Breast epithelium (tissue), 3 donors: ENCODE results near the gene ZCCHC14.

Experiments
- POLR2A ChIP-seq: fragments of 450-650 bp; IDR thresholded peaks from one replicate; pipeline ENCODE4 v1.6.1; 2016; ENCODE audit warnings: antibody characterized with exemption, mild to moderate bottlenecking, moderate library complexity
- TF ChIP-seq, protein P1 (sequence below), 3 donors: fragments of 450-650 bp; IDR thresholded peaks; one replicate each; pipeline ENCODE4 v1.5.1; 2016 to 2017; ENCODE audit warnings: antibody characterized with exemption in 3 of 3, mild to moderate bottlenecking in 3 of 3, moderate library complexity in 3 of 3

- TF ChIP-seq, protein P1, sequence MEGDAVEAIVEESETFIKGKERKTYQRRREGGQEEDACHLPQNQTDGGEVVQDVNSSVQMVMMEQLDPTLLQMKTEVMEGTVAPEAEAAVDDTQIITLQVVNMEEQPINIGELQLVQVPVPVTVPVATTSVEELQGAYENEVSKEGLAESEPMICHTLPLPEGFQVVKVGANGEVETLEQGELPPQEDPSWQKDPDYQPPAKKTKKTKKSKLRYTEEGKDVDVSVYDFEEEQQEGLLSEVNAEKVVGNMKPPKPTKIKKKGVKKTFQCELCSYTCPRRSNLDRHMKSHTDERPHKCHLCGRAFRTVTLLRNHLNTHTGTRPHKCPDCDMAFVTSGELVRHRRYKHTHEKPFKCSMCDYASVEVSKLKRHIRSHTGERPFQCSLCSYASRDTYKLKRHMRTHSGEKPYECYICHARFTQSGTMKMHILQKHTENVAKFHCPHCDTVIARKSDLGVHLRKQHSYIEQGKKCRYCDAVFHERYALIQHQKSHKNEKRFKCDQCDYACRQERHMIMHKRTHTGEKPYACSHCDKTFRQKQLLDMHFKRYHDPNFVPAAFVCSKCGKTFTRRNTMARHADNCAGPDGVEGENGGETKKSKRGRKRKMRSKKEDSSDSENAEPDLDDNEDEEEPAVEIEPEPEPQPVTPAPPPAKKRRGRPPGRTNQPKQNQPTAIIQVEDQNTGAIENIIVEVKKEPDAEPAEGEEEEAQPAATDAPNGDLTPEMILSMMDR (IDR thresholded peaks at IDR 0.05): no peak
- TF ChIP-seq POLR2A: no peak
Observed at GRCh38 chr16:87438611-87438985, 54.2 kb downstream of the ZCCHC14 start.
